Glutamatergic neuron (in vitro differentiated cells): ENCODE data around the gene ANKMY1. TPM values are rescaled to one million over a fixed set of nuclear protein-coding genes. Genes with fewer than 3 reads are reported as not detected.

Experiments
- DNase-seq: peaks from one replicate; pipeline ENCODE4 v3.0.0; 2022
- H3K27ac Mint-ChIP-seq: one replicate; pipeline ENCODE4 v1.8.0; 2020; ENCODE audit warnings: mild to moderate bottlenecking, mixed read lengths, inconsistent platforms; ENCODE audit not compliant: unreplicated experiment
- H3K27me3 Mint-ChIP-seq: one replicate; pipeline ENCODE4 v1.8.0; 2020; ENCODE audit warnings: mild to moderate bottlenecking, moderate library complexity, mixed read lengths, inconsistent platforms; ENCODE audit not compliant: unreplicated experiment
- H3K36me3 Mint-ChIP-seq: one replicate; pipeline ENCODE4 v1.8.0; 2020; ENCODE audit warnings: mild to moderate bottlenecking, mixed read lengths, inconsistent platforms; ENCODE audit not compliant: unreplicated experiment
- H3K4me1 Mint-ChIP-seq: one replicate; pipeline ENCODE4 v1.8.0; 2020; ENCODE audit warnings: mild to moderate bottlenecking, low read depth, mixed read lengths, inconsistent platforms; ENCODE audit not compliant: unreplicated experiment
- H3K4me3 Mint-ChIP-seq: one replicate; pipeline ENCODE4 v1.8.0; 2020; ENCODE audit warnings: mild to moderate bottlenecking, mixed read lengths, inconsistent platforms; ENCODE audit not compliant: unreplicated experiment
- H3K9me3 Mint-ChIP-seq: one replicate; pipeline ENCODE4 v1.8.0; 2020; ENCODE audit warnings: mild to moderate bottlenecking, moderate library complexity, mixed read lengths, inconsistent platforms; ENCODE audit not compliant: unreplicated experiment
- CTCF ChIP-seq: fragments of 200-600 bp; sonication (generic); IDR thresholded peaks from one replicate; pipeline ENCODE4 v1.5.0; 2021; ENCODE audit not compliant: partially characterized antibody, unreplicated experiment
- total RNA-seq: library from RNA; stranded (reverse); fragmentation: NEBNext Ultra II Directional; extraction: Animal tissue kit (Norgen Biotek cat#: 25700); gene quantifications from one replicate; pipeline ENCODE4 v1.2.1, GENCODE V29; 2021; ENCODE audit not compliant: unreplicated experiment

The ANKMY1 gene
- total RNA-seq, 1 donor from 2014 or later: 9.0 TPM

GRCh38 chr2:240510513-240511210 lies 47.1 kb downstream of the ANKMY1 start:
- DNase-seq: no peak
- no peak for TF ChIP-seq CTCF
- Mint-ChIP-seq H3K4me3 (no peak overlapping the region), H3K9me3 (peaks cover 2% of the 10 kb centered on the region), H3K36me3 (no peaks in the 10 kb centered on the region), H3K27ac (no peak overlapping the region), H3K27me3 (peaks cover 10% of the 10 kb centered on the region), H3K4me1 (no peaks in the 10 kb centered on the region)

- no peak overlapping the region for H3K27ac Mint-ChIP-seq
- H3K4me3 Mint-ChIP-seq: no peak overlapping the region
- no peaks in the 10 kb centered on the region for H3K4me1 Mint-ChIP-seq
- no peak for DNase-seq
- H3K27me3 Mint-ChIP-seq: peaks cover 10% of the 10 kb centered on the region
- no peak for TF ChIP-seq CTCF
- peaks cover 3% of the 10 kb centered on the region for H3K9me3 Mint-ChIP-seq
- H3K36me3 Mint-ChIP-seq: no peaks in the 10 kb centered on the region
Measured at GRCh38 chr2:240509667-240510512, 47.9 kb downstream of the ANKMY1 start.

GRCh38 chr2:240508832-240509545 lies 48.8 kb downstream of the ANKMY1 start:
- H3K27me3 Mint-ChIP-seq: peaks cover 10% of the 10 kb centered on the region
- peaks cover 1% of the 10 kb centered on the region for H3K9me3 Mint-ChIP-seq
- no peak overlapping the region for H3K4me3 Mint-ChIP-seq
- no peak overlapping the region for H3K27ac Mint-ChIP-seq
- no peaks in the 10 kb centered on the region for H3K4me1 Mint-ChIP-seq
- H3K36me3 Mint-ChIP-seq: no peaks in the 10 kb centered on the region
- DNase-seq: no peak
- no peak for TF ChIP-seq CTCF

- TF ChIP-seq CTCF: no peak
Measured at GRCh38 chr2:240507778-240508251, 50.0 kb downstream of the ANKMY1 start.

More at GRCh38 chr2:240507778-240508251, 50.0 kb downstream of the ANKMY1 start:
- Mint-ChIP-seq H3K27ac (no peak overlapping the region), H3K9me3 (peaks cover 1% of the 10 kb centered on the region), H3K27me3 (peaks cover 10% of the 10 kb centered on the region), H3K4me1 (no peaks in the 10 kb centered on the region), H3K36me3 (no peaks in the 10 kb centered on the region), H3K4me3 (no peak overlapping the region)
- DNase-seq: no peak
